HepG2 (cell line): ENCODE measurements around the gene GDPGP1. TPM values are rescaled to one million over a fixed set of nuclear protein-coding genes. Genes with fewer than 3 reads are reported as not detected.

Experiments
- ARID5B ChIP-seq: IDR thresholded peaks from 2 replicates; pipeline ENCODE4 v1.4.0; 2020; ENCODE audit warnings: mild to moderate bottlenecking, missing genetic modification reagents
- ELF3 ChIP-seq: IDR thresholded peaks from 2 replicates; pipeline ENCODE4 v1.6.1; 2016; ENCODE audit warnings: missing genetic modification reagents, missing compliant biosample characterization
- PAX8 ChIP-seq: sonication (generic); formaldehyde crosslinking; IDR thresholded peaks from 2 replicates; pipeline ENCODE4 v1.8.0; 2022; ENCODE audit warnings: mild to moderate bottlenecking, missing genetic modification reagents, borderline replicate concordance
- PTBP1 ChIP-seq: fragments of 200-400 bp; formaldehyde crosslinking; IDR thresholded peaks from 2 replicates; pipeline ENCODE4 v1.6.1; 2018; ENCODE audit warnings: low read length, low read depth; ENCODE audit not compliant: poor library complexity, severe bottlenecking
- TRIM24 ChIP-seq: sonication (generic); formaldehyde crosslinking; IDR thresholded peaks from 2 replicates; pipeline ENCODE4 v1.8.0; 2022; ENCODE audit warnings: mild to moderate bottlenecking, missing genetic modification reagents
- ZBTB34 ChIP-seq: sonication (generic); formaldehyde crosslinking; IDR thresholded peaks from 2 replicates; pipeline ENCODE4 v1.8.0; 2022; ENCODE audit warnings: mild to moderate bottlenecking, missing genetic modification reagents
- ZNF274 ChIP-seq: sonication (generic); formaldehyde crosslinking; IDR thresholded peaks from 2 replicates; pipeline ENCODE4 v1.5.1; 2020; ENCODE audit warnings: mild to moderate bottlenecking, missing genetic modification reagents
- ZNF318 ChIP-seq: sonication (generic); formaldehyde crosslinking; IDR thresholded peaks from 2 replicates; pipeline ENCODE4 v1.4.0; 2020; ENCODE audit warnings: mild to moderate bottlenecking, missing genetic modification reagents
- ZNF557 ChIP-seq: sonication (generic); formaldehyde crosslinking; IDR thresholded peaks from 2 replicates; pipeline ENCODE4 v1.4.0; 2020; ENCODE audit warnings: missing genetic modification reagents
- ZNF790 ChIP-seq: sonication (generic); formaldehyde crosslinking; IDR thresholded peaks from 2 replicates; pipeline ENCODE4 v1.8.0; 2022; ENCODE audit warnings: missing genetic modification reagents, mild to moderate bottlenecking, borderline replicate concordance
- polyA plus RNA-seq, 8 experiments: library from polyadenylated mRNA; depleted of rRNA in 3 of 8; stranded (reverse) in 7 of 8; unstranded in 1 of 8; fragments of >200 nt; fragmentation: Illumina TruSeq in 4 of 8; extraction: Trizol in 4 of 8; gene quantifications; 2 replicates each; pipeline versions ENCODE4 v1.2.1 to v1.2.3, GENCODE V29; 2011 to 2016; ENCODE audit warnings: low read depth in 4 of 8, missing spikeins in 1 of 8, mixed read lengths in 1 of 8; ENCODE audit not compliant: insufficient read depth in 1 of 8
- total RNA-seq, 5 experiments: library from RNA; depleted of rRNA; stranded (reverse); fragments of >200 nt; fragmentation: Illumina TruSeq; extraction: Trizol; gene quantifications; 2 replicates each; pipeline ENCODE4 v1.2.3, GENCODE V29; 2016; ENCODE audit warnings: low read depth in 1 of 5
- TF ChIP-seq, protein P1 (sequence below): sonication (generic); formaldehyde crosslinking; IDR thresholded peaks from 2 replicates; pipeline ENCODE4 v1.9.0; 2022; ENCODE audit warnings: low read depth, missing genetic modification reagents

GDPGP1 gene
- total and polyA plus RNA-seq, 2 of the 13 experiments (the other 11 are each of a cell fraction or from before 2014, with no cell fraction given), result 1.5 to 4.3 TPM

GRCh38 chr15:90184786-90185704, 49.0 kb upstream of the GDPGP1 start (continued):
- TF ChIP-seq ZNF318 (CRISPR knock-in tag) (no peak), ELF3 (CRISPR knock-in tag) (peak; percentile 59), ARID5B (CRISPR knock-in tag) (peak; percentile 52; the same call in 1 of the 2 replicates), PAX8 (CRISPR knock-in tag) (no peak), ZNF557 (no peak), PTBP1 (no peak), TRIM24 (CRISPR knock-in tag) (no peak), ZNF274 (CRISPR knock-in tag) (peak; percentile 42; the same call in 1 of the 2 replicates), ZNF790 (CRISPR knock-in tag) (0 out of 2 replicates have a peak, but pooled peaks have one; percentile 51), ZBTB34 (CRISPR knock-in tag) (0 out of 2 replicates have a peak, but pooled peaks have one; percentile 45)
- TF ChIP-seq, protein P1, sequence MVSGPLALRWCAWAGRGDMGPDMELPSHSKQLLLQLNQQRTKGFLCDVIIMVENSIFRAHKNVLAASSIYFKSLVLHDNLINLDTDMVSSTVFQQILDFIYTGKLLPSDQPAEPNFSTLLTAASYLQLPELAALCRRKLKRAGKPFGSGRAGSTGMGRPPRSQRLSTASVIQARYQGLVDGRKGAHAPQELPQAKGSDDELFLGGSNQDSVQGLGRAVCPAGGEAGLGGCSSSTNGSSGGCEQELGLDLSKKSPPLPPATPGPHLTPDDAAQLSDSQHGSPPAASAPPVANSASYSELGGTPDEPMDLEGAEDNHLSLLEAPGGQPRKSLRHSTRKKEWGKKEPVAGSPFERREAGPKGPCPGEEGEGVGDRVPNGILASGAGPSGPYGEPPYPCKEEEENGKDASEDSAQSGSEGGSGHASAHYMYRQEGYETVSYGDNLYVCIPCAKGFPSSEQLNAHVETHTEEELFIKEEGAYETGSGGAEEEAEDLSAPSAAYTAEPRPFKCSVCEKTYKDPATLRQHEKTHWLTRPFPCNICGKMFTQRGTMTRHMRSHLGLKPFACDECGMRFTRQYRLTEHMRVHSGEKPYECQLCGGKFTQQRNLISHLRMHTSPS (CRISPR knock-in tag), result no peak; the same call in 1 of the 2 replicates
